Prostate gland (tissue), 2 donors: ENCODE data around the gene GATA1.

ENCODE experiments used
- CTCF ChIP-seq, 4 experiments: fragments of 200-600 bp in 2 of 4; fragments of 450-650 bp in 2 of 4; sonication (generic) in 2 of 4; IDR thresholded peaks; 1 replicate in 3 of 4; 2 replicates in 1 of 4; pipeline ENCODE4 v1.5.1; 2016 to 2019; ENCODE audit warnings: antibody characterized with exemption in 4 of 4, mild to moderate bottlenecking in 2 of 4, moderate library complexity in 2 of 4
- POLR2A ChIP-seq: fragments of 450-650 bp; IDR thresholded peaks from one replicate; pipeline ENCODE4 v1.6.1; 2016; ENCODE audit warnings: antibody characterized with exemption, mild to moderate bottlenecking
- POLR2AphosphoS5 ChIP-seq: sonication (generic); formaldehyde crosslinking; IDR thresholded peaks from one replicate; pipeline ENCODE4 v1.6.1; 2017; ENCODE audit warnings: antibody characterized with exemption

GRCh38 chrX:48745222-48745621, 41.2 kb upstream of the GATA1 start:
- no peak for TF ChIP-seq CTCF (IDR thresholded peaks at IDR 0.05)
- TF ChIP-seq POLR2AphosphoS5: no peak
- no peak for TF ChIP-seq POLR2A
